K562 (cell line): ENCODE results near the gene IP6K3. TPM values are rescaled to one million over a fixed set of nuclear protein-coding genes. Genes with fewer than 3 reads are reported as not detected.

Experiments
- ATAC-seq: fragments of 200-7000 bp; cut with Tn5 transposase; 3 replicates; pipeline ENCODE4 v1.9.1; 2020; ENCODE audit warnings: moderate library complexity
- BruUV-seq: library from RNA; stranded (reverse); fragments of 400-500 nt; replicated peaks from 2 replicates; lab custom pipeline; 2021; lab: Mats Ljungman, UMichigan
- CTCF ChIA-PET: fragments of 300-600 bp; formaldehyde crosslinking; extraction: SDS; loops from one replicate; lab custom pipeline; 2021; ENCODE audit warnings: low intra/inter-chr PET ratio; lab: Yijun Ruan, JAX
- POLR2A ChIA-PET: fragments of 300-600, 350-650 bp; sonication (Branson Sonifier 250); formaldehyde crosslinking; extraction: SDS; loops from one replicate; lab custom pipeline; 2021; ENCODE audit warnings: antibody characterized with exemption, inconsistent platforms; lab: Yijun Ruan, JAX
- DNase-seq, 4 experiments: peaks; one replicate each; pipeline versions ENCODE4 v3.0.0 to v3.0.0-alpha.2; 2011 to 2018; ENCODE audit warnings: low spot score in 3 of 4, mixed read lengths in 3 of 4; ENCODE audit errors: extremely low read depth in 1 of 4
- FAIRE-seq: peaks from 2 replicates; lab custom pipeline; 2011; peaks lifted over from hg19 to GRCh38; lab: Jason Lieb, UNC
- H2AFZ ChIP-seq: 2 replicates; pipeline ENCODE4 v1.6.0; 2011; ENCODE audit warnings: low read depth, low read length, control low read depth, inconsistent platforms
- H3K27ac ChIP-seq: fragments of 200-600 bp; 3 replicates; pipeline ENCODE4 v1.8.0; 2011; ENCODE audit warnings: low read depth, mild to moderate bottlenecking, control low read depth, inconsistent platforms, low read length, moderate library complexity, mixed read lengths; ENCODE audit errors: extremely low read depth
- H3K27me3 ChIP-seq, 2 experiments: fragments of 300-600 bp in 1 of 2; 2 replicates in 1 of 2; 3 replicates in 1 of 2; pipeline versions ENCODE4 v1.6.0 to v1.8.0; 2011; ENCODE audit warnings: inconsistent platforms in 2 of 2, low read length in 2 of 2, mild to moderate bottlenecking in 1 of 2, mixed read lengths in 1 of 2, moderate library complexity in 1 of 2; ENCODE audit not compliant: control insufficient read depth in 2 of 2, insufficient read depth in 2 of 2
- H3K36me3 ChIP-seq: fragments of 300-600 bp; 3 replicates; pipeline ENCODE4 v1.8.0; 2011; ENCODE audit warnings: mild to moderate bottlenecking, low read length, inconsistent platforms; ENCODE audit not compliant: control insufficient read depth, insufficient read depth
- H3K4me1 ChIP-seq, 2 experiments: fragments of 200-600 bp in 1 of 2; replicated peaks in 1 of 2; 2 replicates in 1 of 2; 3 replicates in 1 of 2; pipeline versions ENCODE4 v1.5.1 to v1.8.0; 2011; ENCODE audit warnings: inconsistent platforms in 2 of 2, low read length in 2 of 2, mild to moderate bottlenecking in 1 of 2, mixed read lengths in 1 of 2, moderate library complexity in 1 of 2; ENCODE audit not compliant: control insufficient read depth in 2 of 2, insufficient read depth in 2 of 2
- H3K4me2 ChIP-seq: 2 replicates; pipeline ENCODE4 v1.6.1; 2011; ENCODE audit warnings: low read length, control low read depth, inconsistent platforms, mixed read lengths; ENCODE audit not compliant: insufficient read depth
- H3K4me3 ChIP-seq: fragments of 200-600 bp; sonication (generic), shearing (Covaris generic); 2 replicates; pipeline ENCODE4 v1.5.1; 2016; ENCODE audit warnings: control low read depth, inconsistent platforms
- H3K79me2 ChIP-seq: fragments of 200-600 bp; 3 replicates; pipeline ENCODE4 v1.8.0; 2011; ENCODE audit warnings: low read length, inconsistent platforms; ENCODE audit not compliant: control insufficient read depth, insufficient read depth
- H3K9ac ChIP-seq, 2 experiments: 2 replicates each; pipeline versions ENCODE4 v1.6.0 to v1.6.1; 2011; ENCODE audit warnings: low read depth in 2 of 2, low read length in 2 of 2, control low read depth in 1 of 2, inconsistent platforms in 1 of 2, mild to moderate bottlenecking in 1 of 2, mixed read lengths in 1 of 2; ENCODE audit not compliant: insufficient read depth in 1 of 2
- H3K9me1 ChIP-seq: one replicate; pipeline ENCODE4 v1.6.0; 2011; ENCODE audit warnings: inconsistent platforms, mild to moderate bottlenecking, low read length, moderate library complexity; ENCODE audit not compliant: control insufficient read depth, insufficient read depth
- H3K9me3 ChIP-seq: replicated peaks from 2 replicates; pipeline ENCODE4 v1.5.1; 2011; ENCODE audit warnings: low read depth, low read length, inconsistent platforms; ENCODE audit not compliant: control insufficient read depth, insufficient read depth
- H4K20me1 ChIP-seq: replicated peaks from 2 replicates; pipeline ENCODE4 v1.6.1; 2011; ENCODE audit warnings: low read length, inconsistent platforms, mixed read lengths; ENCODE audit not compliant: control insufficient read depth, insufficient read depth
- ZNF57 ChIP-seq: fragments of 450-650 bp; formaldehyde crosslinking; IDR thresholded peaks from 2 replicates; pipeline ENCODE4 v1.4.0; 2020; ENCODE audit warnings: mild to moderate bottlenecking, moderate library complexity
- WGBS: fragments of 100-300 bp; shearing (Covaris generic); methylation state at CpG from one replicate; pipeline ENCODE4 v1.1.6; 2016; ENCODE audit warnings: low coverage, mixed read lengths; ENCODE audit not compliant: insufficient coverage; ENCODE audit errors: missing lambda C conversion rate; 5-methylcytosine and 5-hydroxymethylcytosine counted together
- in situ Hi-C: fragments of 300-500 bp; cut with MboI; formaldehyde crosslinking; loops from 4 replicates; pipeline ENCODE4 v1.15.0; 2018; ENCODE audit warnings: inconsistent platforms, mixed read lengths
- intact Hi-C: fragments of 100-400 bp; cut with micrococcal nuclease; formaldehyde crosslinking; loops from 2 replicates; pipeline ENCODE4 v1.14.2; 2022
- polyA plus RNA-seq, 8 experiments: library from polyadenylated mRNA; depleted of rRNA in 4 of 8; stranded (reverse) in 5 of 8; unstranded in 3 of 8; fragments of >200 nt; fragmentation: Nextera tagmentation in 2 of 8; fragmentation: Illumina TruSeq in 1 of 8; extraction: Ambion mirVana in 2 of 8; extraction: Trizol in 1 of 8; gene quantifications; 2 replicates each; pipeline versions ENCODE4 v1.2.1 to v1.2.3, GENCODE V29; 2011 to 2014; ENCODE audit warnings: inconsistent platforms in 1 of 8, missing spikeins in 1 of 8
- total RNA-seq, 7 experiments: library from RNA; depleted of rRNA in 6 of 7; stranded (reverse); fragments of >200 nt in 6 of 7; fragmentation: Illumina TruSeq in 2 of 7; extraction: Trizol in 2 of 7; gene quantifications; 2 replicates each; pipeline versions ENCODE4 v1.2.1 to v1.2.3, GENCODE V29; 2011 to 2021; ENCODE audit warnings: low replicate concordance in 1 of 7
- TF ChIP-seq, protein P1 (sequence below), 2 experiments: fragments of 450-650 bp in 1 of 2; sonication (generic) in 1 of 2; formaldehyde crosslinking in 1 of 2; IDR thresholded peaks in 1 of 2; conservative IDR thresholded peaks in 1 of 2; 2 replicates each; pipeline versions ENCODE4 v1.6.1 to v1.8.1; 2016 to 2023; ENCODE audit warnings: mild to moderate bottlenecking in 2 of 2, moderate library complexity in 2 of 2, inconsistent platforms in 1 of 2, missing genetic modification reagents in 1 of 2
- TF ChIP-seq, protein P2 (sequence below): fragments of 450-650 bp; formaldehyde crosslinking; IDR thresholded peaks from 2 replicates; pipeline ENCODE4 v1.4.0; 2020; ENCODE audit warnings: mild to moderate bottlenecking, mixed read lengths
- TF ChIP-seq, protein P3 (sequence below), 2 experiments: fragments of 450-650 bp; formaldehyde crosslinking in 1 of 2; IDR thresholded peaks; 2 replicates each; pipeline versions ENCODE4 v1.4.0 to v1.6.1; 2014 to 2020; ENCODE audit warnings: mild to moderate bottlenecking in 2 of 2, borderline replicate concordance in 1 of 2, low read depth in 1 of 2
- TF ChIP-seq, protein P4 (sequence below): fragments of 450-650 bp; IDR thresholded peaks from 2 replicates; pipeline ENCODE4 v1.6.1; 2016

Gene IP6K3
- total and polyA plus RNA-seq, 9 of the 15 experiments (the other 6 are each of a cell fraction or from before 2014, with no cell fraction given): not detected

DNA sequence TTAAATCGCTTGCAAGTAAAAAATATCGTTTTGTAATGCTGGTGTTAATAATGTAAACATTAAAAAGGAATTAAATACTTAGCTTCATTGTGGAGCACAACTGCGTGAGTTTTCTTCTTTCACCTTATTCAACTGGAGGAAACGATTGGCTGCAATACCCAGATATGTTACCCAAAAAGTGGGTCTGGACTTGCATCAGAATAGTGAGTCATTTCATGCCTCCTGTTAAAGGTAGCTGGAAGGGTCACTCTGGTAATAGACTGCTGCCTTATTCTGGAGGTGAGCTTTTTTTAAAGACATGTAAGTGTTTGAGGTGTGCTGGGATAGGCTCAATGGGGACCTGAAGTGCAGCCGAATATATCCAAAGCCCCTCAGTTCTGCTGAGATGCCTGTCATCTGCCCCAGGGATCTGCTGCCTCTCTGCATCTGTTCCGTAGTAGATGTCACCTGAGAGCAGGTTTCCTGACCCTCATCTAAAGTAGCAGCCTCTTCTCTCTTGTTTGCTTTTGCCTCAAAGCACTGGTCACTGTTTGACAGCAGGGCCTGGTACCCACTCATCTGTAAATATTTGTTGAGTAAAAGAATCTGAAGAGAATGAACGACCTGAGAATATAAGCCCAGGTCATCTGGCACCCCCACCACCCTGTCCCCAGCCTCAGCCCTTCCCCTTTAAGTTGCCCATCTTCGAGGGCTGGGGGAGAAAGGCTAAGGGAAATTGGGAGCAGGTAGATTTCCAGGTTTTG lies 29.6 kb downstream of the IP6K3 start (continued):
- TF ChIP-seq, protein P1, sequence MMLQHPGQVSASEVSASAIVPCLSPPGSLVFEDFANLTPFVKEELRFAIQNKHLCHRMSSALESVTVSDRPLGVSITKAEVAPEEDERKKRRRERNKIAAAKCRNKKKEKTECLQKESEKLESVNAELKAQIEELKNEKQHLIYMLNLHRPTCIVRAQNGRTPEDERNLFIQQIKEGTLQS (IDR thresholded peaks at IDR 0.05): peak; percentile 86
- TF ChIP-seq, protein P1 (CRISPR knock-in tag; conservative IDR thresholded peaks at IDR 0.05): no peak
- TF ChIP-seq ZNF57 (CRISPR knock-in tag): no peak

DNA sequence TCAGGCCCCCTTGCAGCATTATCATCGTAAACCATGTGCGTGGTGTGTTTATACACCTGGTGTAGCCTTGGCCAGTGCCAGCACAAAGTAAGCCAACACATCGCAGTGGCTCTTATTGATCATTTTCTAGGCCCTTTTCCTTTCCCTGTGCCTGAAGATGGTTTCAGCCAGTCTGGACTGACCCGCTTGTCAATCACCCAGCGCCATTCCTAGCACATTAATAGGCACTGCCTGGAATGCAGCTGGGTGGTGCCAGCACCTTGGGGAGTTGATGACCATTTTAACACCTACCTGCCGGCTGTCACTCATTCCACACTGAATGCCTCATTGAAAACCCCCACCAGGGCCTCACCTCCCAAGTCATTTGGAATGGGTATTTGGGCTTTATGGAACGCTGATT lies 30.3 kb downstream of the IP6K3 start:
- Histone ChIP-seq H3K27ac (no peak overlapping the region), H3K9ac (no peak overlapping the region), H3K4me3 (no peak overlapping the region), H3K27me3 (peaks cover 26 to 43% of the 10 kb centered on the region in 2 experiments), H3K79me2 (no peaks in the 10 kb centered on the region), H3K9me3 (no peaks in the 10 kb centered on the region), H3K4me2 (no peak overlapping the region), H3K4me1 (peaks cover 4% of the 10 kb centered on the region in 2 experiments; a peak in 4 of 5 replicates), H3K36me3 (no peaks in the 10 kb centered on the region), H2AFZ (no peak overlapping the region), H4K20me1 (no peaks in the 10 kb centered on the region), H3K9me1 (no peaks in the 10 kb centered on the region)
- in situ Hi-C loops: no loop called here
- ATAC-seq (no peak), FAIRE-seq (no peak), DNase-seq (no peak)
- WGBS: 21% methylated on average over 6 of the region's 7 CpGs
- intact Hi-C loops: no loop called here
- ChIA-PET CTCF (no interaction called here), POLR2A (no interaction called here)
- TF ChIP-seq, protein P2, sequence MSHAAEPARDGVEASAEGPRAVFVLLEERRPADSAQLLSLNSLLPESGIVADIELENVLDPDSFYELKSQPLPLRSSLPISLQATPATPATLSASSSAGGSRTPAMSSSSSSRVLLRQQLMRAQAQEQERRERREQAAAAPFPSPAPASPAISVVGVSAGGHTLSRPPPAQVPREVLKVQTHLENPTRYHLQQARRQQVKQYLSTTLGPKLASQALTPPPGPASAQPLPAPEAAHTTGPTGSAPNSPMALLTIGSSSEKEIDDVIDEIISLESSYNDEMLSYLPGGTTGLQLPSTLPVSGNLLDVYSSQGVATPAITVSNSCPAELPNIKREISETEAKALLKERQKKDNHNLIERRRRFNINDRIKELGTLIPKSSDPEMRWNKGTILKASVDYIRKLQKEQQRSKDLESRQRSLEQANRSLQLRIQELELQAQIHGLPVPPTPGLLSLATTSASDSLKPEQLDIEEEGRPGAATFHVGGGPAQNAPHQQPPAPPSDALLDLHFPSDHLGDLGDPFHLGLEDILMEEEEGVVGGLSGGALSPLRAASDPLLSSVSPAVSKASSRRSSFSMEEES: no peak
- TF ChIP-seq, protein P3, sequence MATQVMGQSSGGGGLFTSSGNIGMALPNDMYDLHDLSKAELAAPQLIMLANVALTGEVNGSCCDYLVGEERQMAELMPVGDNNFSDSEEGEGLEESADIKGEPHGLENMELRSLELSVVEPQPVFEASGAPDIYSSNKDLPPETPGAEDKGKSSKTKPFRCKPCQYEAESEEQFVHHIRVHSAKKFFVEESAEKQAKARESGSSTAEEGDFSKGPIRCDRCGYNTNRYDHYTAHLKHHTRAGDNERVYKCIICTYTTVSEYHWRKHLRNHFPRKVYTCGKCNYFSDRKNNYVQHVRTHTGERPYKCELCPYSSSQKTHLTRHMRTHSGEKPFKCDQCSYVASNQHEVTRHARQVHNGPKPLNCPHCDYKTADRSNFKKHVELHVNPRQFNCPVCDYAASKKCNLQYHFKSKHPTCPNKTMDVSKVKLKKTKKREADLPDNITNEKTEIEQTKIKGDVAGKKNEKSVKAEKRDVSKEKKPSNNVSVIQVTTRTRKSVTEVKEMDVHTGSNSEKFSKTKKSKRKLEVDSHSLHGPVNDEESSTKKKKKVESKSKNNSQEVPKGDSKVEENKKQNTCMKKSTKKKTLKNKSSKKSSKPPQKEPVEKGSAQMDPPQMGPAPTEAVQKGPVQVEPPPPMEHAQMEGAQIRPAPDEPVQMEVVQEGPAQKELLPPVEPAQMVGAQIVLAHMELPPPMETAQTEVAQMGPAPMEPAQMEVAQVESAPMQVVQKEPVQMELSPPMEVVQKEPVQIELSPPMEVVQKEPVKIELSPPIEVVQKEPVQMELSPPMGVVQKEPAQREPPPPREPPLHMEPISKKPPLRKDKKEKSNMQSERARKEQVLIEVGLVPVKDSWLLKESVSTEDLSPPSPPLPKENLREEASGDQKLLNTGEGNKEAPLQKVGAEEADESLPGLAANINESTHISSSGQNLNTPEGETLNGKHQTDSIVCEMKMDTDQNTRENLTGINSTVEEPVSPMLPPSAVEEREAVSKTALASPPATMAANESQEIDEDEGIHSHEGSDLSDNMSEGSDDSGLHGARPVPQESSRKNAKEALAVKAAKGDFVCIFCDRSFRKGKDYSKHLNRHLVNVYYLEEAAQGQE (IDR thresholded peaks at IDR 0.05; ENCODE audit: borderline replicate concordance): peak; percentile 15; the same call in 1 of the 2 replicates
- TF ChIP-seq, protein P3 (CRISPR knock-in tag; IDR thresholded peaks at IDR 0.05; ENCODE audit: low read depth): no peak
- TF ChIP-seq, protein P4, sequence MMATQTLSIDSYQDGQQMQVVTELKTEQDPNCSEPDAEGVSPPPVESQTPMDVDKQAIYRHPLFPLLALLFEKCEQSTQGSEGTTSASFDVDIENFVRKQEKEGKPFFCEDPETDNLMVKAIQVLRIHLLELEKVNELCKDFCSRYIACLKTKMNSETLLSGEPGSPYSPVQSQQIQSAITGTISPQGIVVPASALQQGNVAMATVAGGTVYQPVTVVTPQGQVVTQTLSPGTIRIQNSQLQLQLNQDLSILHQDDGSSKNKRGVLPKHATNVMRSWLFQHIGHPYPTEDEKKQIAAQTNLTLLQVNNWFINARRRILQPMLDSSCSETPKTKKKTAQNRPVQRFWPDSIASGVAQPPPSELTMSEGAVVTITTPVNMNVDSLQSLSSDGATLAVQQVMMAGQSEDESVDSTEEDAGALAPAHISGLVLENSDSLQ: peak; percentile 71
- BruUV-seq: no TSS peak
